Prostate gland (tissue), 2 donors: ENCODE measurements around the gene CDH11.

Source experiments
- POLR2A ChIP-seq: fragments of 450-650 bp; IDR thresholded peaks from one replicate; pipeline ENCODE4 v1.6.1; 2016; ENCODE audit warnings: antibody characterized with exemption, mild to moderate bottlenecking
- POLR2AphosphoS5 ChIP-seq: sonication (generic); formaldehyde crosslinking; IDR thresholded peaks from one replicate; pipeline ENCODE4 v1.6.1; 2017; ENCODE audit warnings: antibody characterized with exemption
- TF ChIP-seq, protein P1 (sequence below), 4 experiments: fragments of 200-600 bp in 2 of 4; fragments of 450-650 bp in 2 of 4; sonication (generic) in 2 of 4; IDR thresholded peaks; 1 replicate in 3 of 4; 2 replicates in 1 of 4; pipeline ENCODE4 v1.5.1; 2016 to 2019; ENCODE audit warnings: antibody characterized with exemption in 4 of 4, mild to moderate bottlenecking in 2 of 4, moderate library complexity in 2 of 4

DNA sequence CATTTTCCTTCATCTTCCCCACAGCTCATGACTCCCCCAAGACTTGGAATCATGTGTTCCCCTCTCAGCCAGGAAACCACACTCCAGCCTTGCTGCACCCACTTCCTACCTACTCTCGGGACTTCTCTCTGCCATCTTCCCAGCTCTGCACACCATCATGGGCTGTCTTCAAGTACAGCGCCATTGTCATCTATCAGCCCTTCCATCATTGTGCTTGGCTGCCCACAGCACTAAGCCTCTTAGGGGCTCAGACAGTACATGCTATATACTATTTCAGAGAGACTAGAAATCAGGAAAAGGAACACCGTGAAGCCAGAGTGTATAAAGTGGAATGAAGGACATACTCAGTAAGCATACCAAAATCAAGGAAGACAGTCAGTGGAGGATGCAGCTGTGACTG is 64.7 kb downstream of the CDH11 start:
- TF ChIP-seq, protein P1, sequence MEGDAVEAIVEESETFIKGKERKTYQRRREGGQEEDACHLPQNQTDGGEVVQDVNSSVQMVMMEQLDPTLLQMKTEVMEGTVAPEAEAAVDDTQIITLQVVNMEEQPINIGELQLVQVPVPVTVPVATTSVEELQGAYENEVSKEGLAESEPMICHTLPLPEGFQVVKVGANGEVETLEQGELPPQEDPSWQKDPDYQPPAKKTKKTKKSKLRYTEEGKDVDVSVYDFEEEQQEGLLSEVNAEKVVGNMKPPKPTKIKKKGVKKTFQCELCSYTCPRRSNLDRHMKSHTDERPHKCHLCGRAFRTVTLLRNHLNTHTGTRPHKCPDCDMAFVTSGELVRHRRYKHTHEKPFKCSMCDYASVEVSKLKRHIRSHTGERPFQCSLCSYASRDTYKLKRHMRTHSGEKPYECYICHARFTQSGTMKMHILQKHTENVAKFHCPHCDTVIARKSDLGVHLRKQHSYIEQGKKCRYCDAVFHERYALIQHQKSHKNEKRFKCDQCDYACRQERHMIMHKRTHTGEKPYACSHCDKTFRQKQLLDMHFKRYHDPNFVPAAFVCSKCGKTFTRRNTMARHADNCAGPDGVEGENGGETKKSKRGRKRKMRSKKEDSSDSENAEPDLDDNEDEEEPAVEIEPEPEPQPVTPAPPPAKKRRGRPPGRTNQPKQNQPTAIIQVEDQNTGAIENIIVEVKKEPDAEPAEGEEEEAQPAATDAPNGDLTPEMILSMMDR (IDR thresholded peaks at IDR 0.05), result no peak
- TF ChIP-seq POLR2A (no peak), POLR2AphosphoS5 (no peak)
